K562 (cell line): Measurements from ENCODE around the gene SPDL1. TPM values are rescaled to one million over a fixed set of nuclear protein-coding genes. Genes with fewer than 3 reads are reported as not detected.
A peak's percentile ranks its signal among the peaks of the same experiment; 100 is the strongest.

Source experiments
- BCLAF1 ChIP-seq, 2 experiments: fragments of 450-650 bp in 1 of 2; IDR thresholded peaks; 2 replicates each; pipeline ENCODE4 v1.6.1; 2011 to 2017; ENCODE audit warnings: low read depth in 2 of 2, antibody characterized with exemption in 1 of 2, borderline replicate concordance in 1 of 2, low read length in 1 of 2, mild to moderate bottlenecking in 1 of 2, mixed read lengths in 1 of 2; ENCODE audit not compliant: control insufficient read depth in 1 of 2
- BRD9 ChIP-seq: fragments of 450-650 bp; IDR thresholded peaks from 2 replicates; pipeline ENCODE4 v1.6.1; 2018; ENCODE audit warnings: low read depth; ENCODE audit not compliant: partially characterized antibody
- BRF1 ChIP-seq: IDR thresholded peaks from 3 replicates; pipeline ENCODE4 v1.6.1; 2011; ENCODE audit warnings: borderline replicate concordance, mild to moderate bottlenecking; ENCODE audit not compliant: insufficient read length; ENCODE audit errors: extremely low read depth
- CLOCK ChIP-seq: fragments of 250-450 bp; sonication (Bioruptor Pico); IDR thresholded peaks from 2 replicates; pipeline ENCODE4 v1.4.0; 2020; ENCODE audit warnings: mild to moderate bottlenecking, moderate library complexity, borderline replicate concordance
- CREBBP ChIP-seq: IDR thresholded peaks from one replicate; pipeline ENCODE4 v1.6.1; 2012; ENCODE audit warnings: low read depth, mild to moderate bottlenecking, control low read depth, inconsistent platforms, low read length
- DMBX1 ChIP-seq: fragments of 250-450 bp; sonication (Bioruptor Pico); IDR thresholded peaks from 2 replicates; pipeline ENCODE4 v1.8.0; 2022; ENCODE audit warnings: inconsistent platforms, mild to moderate bottlenecking, moderate library complexity, borderline replicate concordance
- MBD2 ChIP-seq: sonication (generic); IDR thresholded peaks from 2 replicates; pipeline ENCODE4 v1.6.1; 2016; ENCODE audit warnings: low read depth, borderline replicate concordance
- PHF8 ChIP-seq: fragments of 200-600 bp; sonication (generic); IDR thresholded peaks from 2 replicates; pipeline ENCODE4 v1.6.1; 2012; ENCODE audit warnings: mixed run types, mild to moderate bottlenecking, inconsistent platforms, low read length, moderate library complexity, borderline replicate concordance
- POLR2A ChIP-seq: fragments of 450-650 bp; conservative IDR thresholded peaks from 2 replicates; pipeline ENCODE4 v1.6.1; 2016
- RBM22 ChIP-seq: fragments of 200-400 bp; formaldehyde crosslinking; IDR thresholded peaks from 2 replicates; pipeline ENCODE4 v1.6.1; 2018; ENCODE audit warnings: low read length, low read depth; ENCODE audit not compliant: poor library complexity, severe bottlenecking
- SPI1 ChIP-seq: IDR thresholded peaks from 2 replicates; pipeline ENCODE4 v1.6.1; 2011; ENCODE audit warnings: low read depth, low read length, control low read depth, borderline replicate concordance
- SREBF2 ChIP-seq: sonication (generic); formaldehyde crosslinking; IDR thresholded peaks from 2 replicates; pipeline ENCODE4 v1.4.0; 2020; ENCODE audit warnings: mild to moderate bottlenecking, missing genetic modification reagents
- ZBTB26 ChIP-seq: fragments of 450-650 bp; formaldehyde crosslinking; IDR thresholded peaks from 2 replicates; pipeline ENCODE4 v1.4.0; 2022; ENCODE audit warnings: missing genetic modification characterization
- ZNF277 ChIP-seq: fragments of 250-450 bp; sonication (Bioruptor Pico); IDR thresholded peaks from 2 replicates; pipeline ENCODE4 v1.8.0; 2022; ENCODE audit warnings: inconsistent platforms, mild to moderate bottlenecking, moderate library complexity, borderline replicate concordance
- polyA plus RNA-seq, 8 experiments: library from polyadenylated mRNA; depleted of rRNA in 4 of 8; stranded (reverse) in 5 of 8; unstranded in 3 of 8; fragments of >200 nt; fragmentation: Nextera tagmentation in 2 of 8; fragmentation: Illumina TruSeq in 1 of 8; extraction: Ambion mirVana in 2 of 8; extraction: Trizol in 1 of 8; gene quantifications; 2 replicates each; pipeline versions ENCODE4 v1.2.1 to v1.2.3, GENCODE V29; 2011 to 2014; ENCODE audit warnings: inconsistent platforms in 1 of 8, missing spikeins in 1 of 8
- total RNA-seq, 7 experiments: library from RNA; depleted of rRNA in 6 of 7; stranded (reverse); fragments of >200 nt in 6 of 7; fragmentation: Illumina TruSeq in 2 of 7; extraction: Trizol in 2 of 7; gene quantifications; 2 replicates each; pipeline versions ENCODE4 v1.2.1 to v1.2.3, GENCODE V29; 2011 to 2021; ENCODE audit warnings: low replicate concordance in 1 of 7

The SPDL1 gene
- total and polyA plus RNA-seq, 9 of the 15 experiments (the other 6 are each of a cell fraction or from before 2014, with no cell fraction given): 32.4 to 59.6 (median 49.0) TPM

GRCh38 chr5:169583424-169584220, at the start of gene SPDL1 (continued):
- TF ChIP-seq ZBTB26 (CRISPR knock-in tag) (no peak), BRD9 (no peak), BRF1 (no peak), DMBX1 (CRISPR knock-in tag) (no peak), RBM22 (no peak), CREBBP (no peak), SPI1 (no peak), MBD2 (peak; percentile 18; the same call in 1 of the 2 replicates), PHF8 (peak; percentile 90), CLOCK (CRISPR knock-in tag) (no peak), BCLAF1 (IDR thresholded peaks at IDR 0.05; ENCODE audit: borderline replicate concordance in 1 of 2, control insufficient read depth in 1 of 2, low read depth in 2 of 2, low read length in 1 of 2) (no peak), POLR2A (peak; percentile 95), SREBF2 (CRISPR knock-in tag) (no peak), ZNF277 (CRISPR knock-in tag) (no peak)
